ENCODE data around the gene FBXO34. TPM values are rescaled to one million over a fixed set of nuclear protein-coding genes. Genes with fewer than 3 reads are reported as not detected.

Gene FBXO34
- polyA plus RNA-seq (ENCODE audit: insufficient read length): 15.8 TPM

- DNase-seq: peak; percentile 99
Measured at GRCh38 chr14:55270832-55271571, at the start of gene FBXO34. Gene FBXO34 (plus strand): TSS chr14:55271421. CDS start chr14:55350391, 78,970 bp downstream.

DNA sequence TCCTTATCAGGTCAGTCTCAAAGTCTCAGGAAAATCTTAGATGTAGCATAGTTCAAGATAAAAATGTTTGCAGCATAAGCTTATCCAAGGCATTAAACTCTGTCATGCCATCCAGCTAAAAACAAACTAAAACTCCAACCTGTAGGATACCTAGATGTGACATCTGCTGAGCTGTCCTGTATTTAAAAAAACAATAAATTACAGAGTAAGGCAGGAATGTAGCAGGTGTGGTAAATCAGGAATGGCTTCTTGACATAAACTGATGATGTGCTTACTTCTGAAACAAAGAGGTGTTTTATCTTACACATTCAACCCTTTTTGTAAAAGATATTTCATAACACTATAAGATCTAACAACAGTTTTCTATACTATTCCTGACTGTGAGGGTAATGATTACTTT is 49.3 kb upstream of the FBXO34 start:
- no peak for DNase-seq

- no peak for DNase-seq
Measured at GRCh38 chr14:55223364-55223763, 47.9 kb upstream of the FBXO34 start.

GRCh38 chr14:55228261-55228660 is 43.0 kb upstream of the FBXO34 start:
- DNase-seq: no peak

DNA sequence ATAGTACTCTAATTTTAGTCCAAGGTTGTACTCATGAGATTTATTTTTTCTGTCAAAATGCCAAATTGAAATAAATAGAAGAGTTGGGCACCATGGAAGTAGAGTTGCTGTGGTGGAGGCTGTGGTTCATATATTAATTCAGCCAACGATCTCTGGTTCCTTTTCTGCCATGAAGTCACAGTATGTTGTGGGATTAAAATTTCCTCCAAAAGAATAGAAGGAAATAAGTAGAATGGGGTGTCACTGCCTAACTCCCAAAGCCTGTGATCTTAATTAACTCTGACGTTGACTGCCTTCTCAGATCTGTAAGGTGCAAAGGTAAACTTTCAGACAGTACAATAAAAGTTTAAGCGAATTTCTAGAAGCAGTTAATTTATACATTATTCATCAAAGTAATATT is 37.6 kb upstream of the FBXO34 start:
- no peak for DNase-seq

DNA sequence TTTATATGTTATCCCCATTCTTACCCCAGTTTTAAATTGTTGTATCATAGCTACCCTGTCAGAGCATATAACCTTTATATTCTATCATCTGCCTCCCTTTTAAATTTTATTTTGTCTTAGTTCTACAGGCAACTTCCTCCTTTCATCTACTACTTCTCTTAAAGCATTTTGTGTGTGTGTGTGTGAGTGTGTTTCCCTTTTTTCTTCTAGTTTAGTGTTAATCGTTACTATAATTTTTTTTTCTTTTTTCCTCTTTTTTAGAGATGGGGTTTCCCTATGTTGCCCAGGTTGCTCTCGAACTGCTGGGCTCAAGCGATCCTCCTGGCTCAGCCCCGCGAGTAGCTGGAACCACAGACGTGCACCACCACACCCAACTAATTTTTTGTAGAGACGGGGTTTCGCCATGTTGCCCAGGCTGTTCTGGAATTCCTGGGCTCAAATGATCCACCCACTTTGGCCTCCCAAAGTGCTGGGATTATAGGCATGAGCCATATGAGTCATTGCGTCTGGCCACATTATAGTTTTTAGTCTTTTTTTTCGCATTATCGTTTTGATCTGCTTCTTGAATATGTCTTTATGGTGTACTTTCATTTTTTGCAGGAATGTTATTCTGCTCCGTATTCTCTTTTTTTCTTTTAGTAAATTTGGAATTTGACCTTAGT is 33.1 kb upstream of the FBXO34 start:
- no peak for DNase-seq

DNA sequence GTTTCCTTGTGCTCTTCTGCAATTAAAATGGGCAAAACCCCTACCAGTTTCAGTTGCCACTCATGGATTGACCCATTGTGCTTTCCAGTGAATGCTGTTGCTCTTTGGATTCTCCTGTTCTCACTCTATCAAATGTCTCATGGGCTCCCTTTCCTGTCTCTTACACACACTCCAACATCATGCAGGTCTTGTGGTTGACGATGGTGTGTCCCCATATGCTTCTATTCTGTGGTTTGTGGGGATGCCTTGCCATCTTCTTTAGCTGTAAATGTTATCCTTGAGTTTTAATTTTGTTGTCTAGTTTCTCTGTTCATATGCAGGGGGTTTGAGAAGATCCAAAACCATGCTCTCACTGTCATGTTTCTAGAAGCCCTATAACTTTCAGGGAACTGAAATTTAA is 31.9 kb upstream of the FBXO34 start:
- no peak for DNase-seq

GRCh38 chr14:55240526-55241178 is 30.6 kb upstream of the FBXO34 start:
- no peak for DNase-seq

- DNase-seq: no peak
Measured at GRCh38 chr14:55241673-55242072, 29.5 kb upstream of the FBXO34 start.

DNA sequence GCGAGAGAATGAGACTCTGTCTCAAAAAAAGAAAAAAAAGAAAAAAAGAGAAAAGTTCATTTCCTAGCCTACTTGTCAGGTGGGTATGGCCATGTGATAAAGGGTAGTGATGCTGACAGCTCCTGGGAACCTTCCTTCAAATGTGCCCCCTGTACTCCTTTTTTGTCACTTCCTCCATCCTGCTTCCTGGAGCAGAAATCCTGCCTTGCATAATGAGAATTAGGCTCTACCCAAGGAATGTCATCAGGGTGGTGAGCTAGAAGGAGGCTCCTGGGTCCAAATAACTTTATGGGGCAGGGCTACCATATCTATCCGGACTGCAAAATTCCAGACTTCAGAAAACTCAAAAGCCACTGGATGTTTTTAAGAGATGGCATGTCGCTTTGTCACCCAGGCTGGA is 27.8 kb upstream of the FBXO34 start:
- DNase-seq: no peak

DNA sequence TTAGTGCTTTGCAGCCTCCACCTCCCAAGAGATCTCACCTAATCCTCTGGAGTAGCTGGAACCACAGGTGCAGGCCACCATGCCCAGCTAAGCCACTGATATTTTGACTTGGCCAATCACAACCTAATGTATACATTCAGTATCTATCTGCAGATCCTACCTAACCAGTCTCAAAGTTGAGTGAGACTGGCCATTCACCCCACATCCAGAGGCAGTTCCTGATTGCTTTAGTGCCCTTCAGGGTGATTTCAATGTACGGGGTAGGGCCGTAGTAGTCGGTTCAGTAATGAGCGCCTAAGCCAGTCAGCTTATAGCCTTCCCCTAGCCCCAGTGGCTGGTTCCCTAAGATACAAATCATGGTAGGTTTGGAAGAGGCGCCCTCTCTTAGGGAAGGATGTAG is 27.4 kb upstream of the FBXO34 start:
- DNase-seq: no peak

- DNase-seq: no peak
Measured at GRCh38 chr14:55245657-55246268, 25.5 kb upstream of the FBXO34 start.

DNA sequence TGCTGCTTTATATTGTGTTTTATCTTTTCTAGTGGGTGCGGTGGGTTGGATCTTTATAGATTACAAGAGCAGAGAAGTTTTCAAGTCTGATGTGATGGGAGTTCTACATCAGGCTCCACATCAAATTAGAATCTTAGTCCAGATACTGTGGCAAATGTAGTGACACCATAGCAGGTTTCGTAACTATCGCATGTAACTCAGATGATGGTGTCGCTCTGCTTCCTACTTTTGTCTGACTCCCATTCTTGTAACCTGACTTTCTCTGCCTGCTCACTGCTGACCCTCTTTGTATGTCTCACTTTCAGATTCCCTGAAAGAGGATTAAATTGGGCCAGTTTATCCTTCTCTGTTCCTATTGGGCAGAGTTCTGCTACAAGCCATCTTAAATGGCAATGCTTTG is 22.8 kb upstream of the FBXO34 start:
- no peak for DNase-seq

DNA sequence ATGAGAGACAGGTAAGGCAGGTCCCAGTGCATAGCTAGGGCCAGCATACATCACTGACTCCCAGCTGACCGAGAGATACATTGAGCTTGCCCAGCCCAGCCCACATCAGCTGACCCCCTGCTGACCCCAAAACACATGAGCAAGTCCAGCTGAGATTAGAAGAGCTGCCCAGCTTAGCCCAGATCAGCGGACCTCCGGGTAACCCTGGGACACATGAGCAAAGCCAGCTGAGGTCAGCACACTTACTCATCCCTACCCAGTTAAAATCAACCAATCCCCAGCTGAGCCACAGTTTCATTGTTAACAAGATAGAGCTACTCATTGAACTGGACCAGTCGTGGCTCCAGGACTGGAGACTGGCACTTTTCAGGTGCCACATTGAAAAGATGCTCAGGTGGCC is 21.8 kb upstream of the FBXO34 start:
- DNase-seq: no peak

- no peak for DNase-seq
Measured at GRCh38 chr14:55253276-55253675, 17.9 kb upstream of the FBXO34 start.

- no peak for DNase-seq
Measured at GRCh38 chr14:55254581-55254980, 16.6 kb upstream of the FBXO34 start.

- DNase-seq: no peak
Measured at GRCh38 chr14:55255979-55256378, 15.2 kb upstream of the FBXO34 start.

GRCh38 chr14:55256586-55256985 is 14.6 kb upstream of the FBXO34 start:
- DNase-seq: no peak

DNA sequence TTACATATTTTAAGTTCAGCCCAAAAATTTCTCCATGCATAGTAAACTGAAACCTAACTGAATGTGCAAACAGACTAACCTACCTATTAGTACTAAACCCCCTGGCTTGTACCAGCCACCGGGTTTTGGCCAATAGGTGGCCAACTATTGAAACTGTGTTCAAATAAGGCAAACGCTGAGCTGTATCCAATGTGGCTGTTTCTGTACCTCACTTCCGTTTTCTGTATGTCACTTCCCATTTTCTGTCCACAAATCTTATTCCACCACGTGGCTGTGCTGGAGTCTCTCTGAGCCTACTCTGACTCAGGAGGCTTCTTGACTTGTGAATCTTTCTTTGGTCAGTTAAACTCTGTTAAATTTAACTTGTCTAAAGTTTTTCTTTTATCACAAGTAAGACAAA is 6.0 kb upstream of the FBXO34 start:
- DNase-seq: no peak

DNA sequence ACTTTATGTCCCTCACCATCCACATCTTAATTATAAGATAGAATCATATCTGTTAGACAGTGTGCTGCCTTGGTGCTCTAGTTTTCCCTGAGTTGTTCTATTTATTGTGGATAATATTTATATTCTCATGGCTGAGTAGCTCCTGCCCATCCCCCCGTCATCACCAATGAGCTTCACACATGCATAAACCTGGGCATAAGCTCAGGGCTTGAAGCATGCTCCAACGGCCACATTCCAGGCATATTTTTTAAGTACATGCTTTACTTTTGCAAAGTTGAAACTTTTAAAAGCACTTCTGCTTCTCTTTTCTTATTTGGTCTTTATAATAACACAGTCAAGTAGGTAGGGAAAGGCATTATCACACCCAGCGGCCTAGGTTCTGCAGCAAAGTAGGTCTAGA is 3.4 kb upstream of the FBXO34 start:
- no peak for DNase-seq

- DNase-seq: peak; percentile 87
Measured at GRCh38 chr14:55271572-55272298, 514 bp downstream of the FBXO34 start.

GRCh38 chr14:55272387-55272786 is 1.2 kb downstream of the FBXO34 start:
- DNase-seq: no peak

- DNase-seq: no peak
Measured at GRCh38 chr14:55272922-55273321, 1.7 kb downstream of the FBXO34 start.

Measured in hindlimb muscle (tissue), 1 donor.